ENCODE results near the gene ATG4D.

Gene ATG4D

DNA sequence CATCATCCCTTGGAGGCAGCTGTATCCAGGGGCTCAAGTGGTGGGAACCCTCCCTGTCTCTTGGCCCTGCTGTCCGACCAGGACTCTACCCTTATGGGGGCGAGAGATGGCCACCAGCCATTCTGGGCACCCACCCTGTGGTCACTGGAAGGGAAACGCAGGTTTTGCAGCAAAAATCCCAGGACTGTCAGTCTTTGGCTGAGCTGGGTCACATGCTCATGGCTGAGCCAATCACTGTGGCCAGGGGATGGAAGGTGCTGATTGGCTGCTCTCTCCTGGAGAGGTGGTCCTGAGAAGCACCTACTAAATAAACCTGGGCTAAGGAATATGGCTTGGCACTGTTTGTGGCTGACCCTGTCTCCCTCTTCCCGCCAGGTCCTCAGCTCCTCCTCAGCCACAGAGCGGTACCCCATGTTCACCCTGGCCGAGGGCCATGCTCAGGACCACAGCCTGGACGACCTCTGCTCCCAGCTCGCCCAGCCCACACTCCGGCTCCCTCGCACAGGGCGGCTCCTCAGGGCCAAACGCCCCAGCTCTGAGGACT, 8.9 kb downstream of the ATG4D start:
- TF ChIP-seq, protein P1, sequence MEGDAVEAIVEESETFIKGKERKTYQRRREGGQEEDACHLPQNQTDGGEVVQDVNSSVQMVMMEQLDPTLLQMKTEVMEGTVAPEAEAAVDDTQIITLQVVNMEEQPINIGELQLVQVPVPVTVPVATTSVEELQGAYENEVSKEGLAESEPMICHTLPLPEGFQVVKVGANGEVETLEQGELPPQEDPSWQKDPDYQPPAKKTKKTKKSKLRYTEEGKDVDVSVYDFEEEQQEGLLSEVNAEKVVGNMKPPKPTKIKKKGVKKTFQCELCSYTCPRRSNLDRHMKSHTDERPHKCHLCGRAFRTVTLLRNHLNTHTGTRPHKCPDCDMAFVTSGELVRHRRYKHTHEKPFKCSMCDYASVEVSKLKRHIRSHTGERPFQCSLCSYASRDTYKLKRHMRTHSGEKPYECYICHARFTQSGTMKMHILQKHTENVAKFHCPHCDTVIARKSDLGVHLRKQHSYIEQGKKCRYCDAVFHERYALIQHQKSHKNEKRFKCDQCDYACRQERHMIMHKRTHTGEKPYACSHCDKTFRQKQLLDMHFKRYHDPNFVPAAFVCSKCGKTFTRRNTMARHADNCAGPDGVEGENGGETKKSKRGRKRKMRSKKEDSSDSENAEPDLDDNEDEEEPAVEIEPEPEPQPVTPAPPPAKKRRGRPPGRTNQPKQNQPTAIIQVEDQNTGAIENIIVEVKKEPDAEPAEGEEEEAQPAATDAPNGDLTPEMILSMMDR (IDR thresholded peaks at IDR 0.05; ENCODE audit: borderline replicate concordance, insufficient read depth, low read depth, low read length) = no peak
- no peak overlapping the region for H3K4me3 ChIP-seq (ENCODE audit: low read depth, low read length)

GRCh38 chr19:10553087-10553667, 9.5 kb downstream of the ATG4D start:
- H3K4me3 ChIP-seq (ENCODE audit: low read depth, low read length) = no peak overlapping the region

DNA sequence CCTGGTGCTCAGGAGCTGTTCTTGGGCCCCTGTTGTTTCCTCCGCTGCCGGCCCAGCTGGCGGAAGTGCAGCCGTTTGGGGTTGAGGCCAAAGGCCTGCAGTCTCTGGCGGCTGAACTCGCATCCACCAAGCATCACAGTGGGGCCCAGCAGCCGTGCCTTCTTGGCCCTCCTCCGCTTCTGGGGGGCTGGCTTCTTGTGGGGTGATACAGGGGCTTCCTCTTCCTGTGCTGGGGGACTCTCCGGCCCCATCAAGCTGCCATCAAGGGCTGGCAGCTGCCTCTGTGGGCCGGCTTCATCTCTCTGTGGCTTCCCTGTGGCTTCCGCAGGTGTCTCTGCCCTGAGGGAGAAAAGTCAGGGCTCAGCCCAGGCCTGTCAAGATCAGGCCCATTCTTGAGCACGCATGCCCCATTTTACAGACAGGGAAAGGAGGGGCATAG, 10.3 kb downstream of the ATG4D start:
- no peak overlapping the region for H3K4me3 ChIP-seq (ENCODE audit: low read depth, low read length)
- TF ChIP-seq, protein P1 (IDR thresholded peaks at IDR 0.05; ENCODE audit: borderline replicate concordance, insufficient read depth, low read depth, low read length) = no peak

More at GRCh38 chr19:10553087-10553667, 9.5 kb downstream of the ATG4D start:
- TF ChIP-seq, protein P1 (IDR thresholded peaks at IDR 0.05; ENCODE audit: borderline replicate concordance, insufficient read depth, low read depth, low read length) = no peak

GRCh38 chr19:10554760-10555609, 11.3 kb downstream of the ATG4D start:
- no peak overlapping the region for H3K4me3 ChIP-seq (ENCODE audit: low read depth, low read length)
- TF ChIP-seq, protein P1 (IDR thresholded peaks at IDR 0.05; ENCODE audit: borderline replicate concordance, insufficient read depth, low read depth, low read length) = 0 out of 2 replicates have a peak, but pooled peaks have one; percentile 9

GRCh38 chr19:10555610-10555973, 11.9 kb downstream of the ATG4D start:
- no peak overlapping the region for H3K4me3 ChIP-seq (ENCODE audit: low read depth, low read length)
- TF ChIP-seq, protein P1 (IDR thresholded peaks at IDR 0.05; ENCODE audit: borderline replicate concordance, insufficient read depth, low read depth, low read length) = no peak

DNA sequence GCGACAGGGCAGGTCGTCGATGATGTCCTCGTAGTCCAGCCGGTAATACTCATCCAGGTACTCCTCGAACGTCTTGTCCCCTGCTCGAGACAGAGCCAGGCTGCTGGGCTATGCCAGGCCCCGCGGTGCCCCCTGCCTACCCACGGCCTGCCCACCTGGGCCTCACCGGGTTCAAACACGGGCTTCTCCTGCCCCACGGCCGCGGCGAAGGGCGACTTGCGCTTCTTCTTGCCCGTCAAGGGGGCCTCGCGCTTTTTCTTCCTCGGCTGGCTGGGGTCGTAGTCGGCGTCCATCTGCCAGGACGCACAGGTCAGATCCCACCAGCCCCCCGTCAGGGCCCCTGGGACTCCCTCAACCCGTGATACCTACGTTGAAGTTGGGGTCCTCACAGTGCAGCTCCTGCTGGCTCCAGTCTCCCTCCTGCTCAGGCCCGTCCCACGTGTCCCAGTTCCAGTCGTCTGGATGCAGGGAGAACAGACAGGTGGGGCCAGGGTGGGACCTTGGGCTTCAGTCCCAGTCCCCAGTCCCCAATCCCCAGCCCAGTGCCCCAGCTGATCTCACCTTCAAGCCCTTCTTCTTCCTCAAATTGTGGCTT, 14.0 kb downstream of the ATG4D start:
- TF ChIP-seq, protein P1 (IDR thresholded peaks at IDR 0.05; ENCODE audit: borderline replicate concordance, insufficient read depth, low read depth, low read length) = no peak

More for the DNA sequence above, 14.0 kb downstream of the ATG4D start:
- no peak overlapping the region for H3K4me3 ChIP-seq (ENCODE audit: low read depth, low read length)

Data from GM12875 (cell line).